Cardiac fibroblast (primary cell): Measurements from ENCODE around the gene USH2A.

ENCODE experiments used
- DNase-seq, 2 donors: peaks; one replicate each; pipeline versions ENCODE4 v3.0.0 to v3.0.0-alpha.2; 2010; ENCODE audit warnings: low read depth in 2 of 2
- H3K4me3 ChIP-seq, 2 donors: replicated peaks in 1 of 2; 1 replicate in 1 of 2; 2 replicates in 1 of 2; pipeline ENCODE4 v1.5.1; 2011; ENCODE audit warnings: low read depth in 2 of 2, low read length in 2 of 2, mild to moderate bottlenecking in 2 of 2, moderate library complexity in 1 of 2
- TF ChIP-seq, protein P1 (sequence below): IDR thresholded peaks from one replicate; pipeline ENCODE4 v1.5.1; 2011; ENCODE audit warnings: low read depth, mild to moderate bottlenecking, low read length, inconsistent platforms

Gene USH2A

DNA sequence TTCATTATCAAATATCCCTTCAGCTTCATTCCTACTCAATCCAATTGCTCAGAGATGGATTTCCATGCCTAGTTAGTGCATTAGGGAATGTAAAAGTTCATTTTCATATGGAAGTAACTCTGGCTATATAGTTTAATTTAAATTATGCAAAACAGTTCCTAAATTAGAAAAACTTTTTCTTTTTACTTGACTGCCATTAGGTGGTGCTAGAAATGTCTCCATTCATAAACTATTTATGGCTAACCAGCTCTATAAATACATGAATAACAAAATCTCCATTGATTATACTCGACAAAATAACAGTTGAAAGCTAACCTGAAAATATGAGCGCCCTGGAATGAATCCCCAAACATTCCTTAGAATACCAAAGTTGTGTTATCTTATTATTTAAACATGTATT is 311.4 kb downstream of the USH2A start:
- peak; percentile 1 for DNase-seq
- TF ChIP-seq, protein P1, sequence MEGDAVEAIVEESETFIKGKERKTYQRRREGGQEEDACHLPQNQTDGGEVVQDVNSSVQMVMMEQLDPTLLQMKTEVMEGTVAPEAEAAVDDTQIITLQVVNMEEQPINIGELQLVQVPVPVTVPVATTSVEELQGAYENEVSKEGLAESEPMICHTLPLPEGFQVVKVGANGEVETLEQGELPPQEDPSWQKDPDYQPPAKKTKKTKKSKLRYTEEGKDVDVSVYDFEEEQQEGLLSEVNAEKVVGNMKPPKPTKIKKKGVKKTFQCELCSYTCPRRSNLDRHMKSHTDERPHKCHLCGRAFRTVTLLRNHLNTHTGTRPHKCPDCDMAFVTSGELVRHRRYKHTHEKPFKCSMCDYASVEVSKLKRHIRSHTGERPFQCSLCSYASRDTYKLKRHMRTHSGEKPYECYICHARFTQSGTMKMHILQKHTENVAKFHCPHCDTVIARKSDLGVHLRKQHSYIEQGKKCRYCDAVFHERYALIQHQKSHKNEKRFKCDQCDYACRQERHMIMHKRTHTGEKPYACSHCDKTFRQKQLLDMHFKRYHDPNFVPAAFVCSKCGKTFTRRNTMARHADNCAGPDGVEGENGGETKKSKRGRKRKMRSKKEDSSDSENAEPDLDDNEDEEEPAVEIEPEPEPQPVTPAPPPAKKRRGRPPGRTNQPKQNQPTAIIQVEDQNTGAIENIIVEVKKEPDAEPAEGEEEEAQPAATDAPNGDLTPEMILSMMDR: no peak
- H3K4me3 ChIP-seq: no peak overlapping the region

DNA sequence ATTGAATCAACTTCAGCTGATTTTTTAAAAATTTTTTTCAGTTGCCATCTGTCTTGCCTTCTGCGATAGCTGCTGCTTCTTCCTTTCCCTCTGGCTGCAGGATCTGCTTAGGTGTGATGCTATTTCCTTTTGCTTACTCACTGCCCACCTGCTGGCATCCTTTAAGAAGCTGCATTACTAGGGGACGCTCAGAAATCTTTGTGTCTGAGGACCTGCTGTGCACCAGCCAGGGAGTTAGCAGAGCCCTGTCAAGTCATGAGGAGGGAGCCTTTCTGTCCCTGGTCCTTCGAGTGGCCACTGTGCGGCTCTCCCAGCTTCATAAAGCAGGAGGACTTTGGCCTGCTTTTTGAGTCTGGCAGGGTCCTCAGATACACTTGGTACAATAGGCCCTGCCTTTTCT is 327.8 kb downstream of the USH2A start:
- H3K4me3 ChIP-seq: no peak overlapping the region
- TF ChIP-seq, protein P1: no peak
- DNase-seq: no peak

DNA sequence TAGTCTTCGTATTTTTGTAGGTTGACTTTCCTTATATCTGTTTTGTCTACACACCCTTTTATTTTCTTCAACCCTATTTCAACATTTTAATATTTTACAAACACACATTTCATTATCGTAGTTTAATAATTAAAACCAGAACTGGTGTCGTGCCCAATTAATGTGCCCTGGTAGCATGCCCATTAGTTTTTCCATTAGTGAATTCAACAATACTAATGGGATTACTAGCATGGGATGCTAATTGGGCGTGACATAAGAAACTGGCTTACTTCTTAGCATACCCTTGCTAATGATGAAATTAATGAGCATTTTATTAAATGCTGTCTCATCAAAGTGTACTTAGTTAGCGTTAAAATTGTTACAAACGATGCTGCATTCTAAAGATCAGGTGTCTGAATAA is 332.7 kb downstream of the USH2A start:
- H3K4me3 ChIP-seq: no peak overlapping the region
- DNase-seq: no peak
- TF ChIP-seq, protein P1: no peak

DNA sequence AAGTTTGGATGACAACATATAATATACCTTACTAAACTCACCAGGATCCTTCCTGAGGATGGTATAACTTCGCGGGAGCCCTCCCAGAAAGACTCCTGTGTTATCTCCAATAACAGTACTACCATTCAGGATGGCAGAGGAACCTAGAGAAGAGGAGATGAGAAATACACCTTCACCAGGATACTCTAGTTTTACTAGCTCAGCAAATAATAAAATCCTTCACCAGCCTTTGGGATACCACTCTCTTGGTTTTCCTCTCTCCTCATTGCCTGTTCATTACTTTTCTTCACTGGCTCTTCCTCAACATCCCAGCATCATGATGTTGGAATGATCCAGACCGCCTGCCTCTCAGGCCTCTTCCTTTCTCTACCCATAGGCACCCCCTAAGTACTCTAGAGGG is 336.6 kb downstream of the USH2A start:
- no peak for DNase-seq
- TF ChIP-seq, protein P1: no peak
- no peak overlapping the region for H3K4me3 ChIP-seq

DNA sequence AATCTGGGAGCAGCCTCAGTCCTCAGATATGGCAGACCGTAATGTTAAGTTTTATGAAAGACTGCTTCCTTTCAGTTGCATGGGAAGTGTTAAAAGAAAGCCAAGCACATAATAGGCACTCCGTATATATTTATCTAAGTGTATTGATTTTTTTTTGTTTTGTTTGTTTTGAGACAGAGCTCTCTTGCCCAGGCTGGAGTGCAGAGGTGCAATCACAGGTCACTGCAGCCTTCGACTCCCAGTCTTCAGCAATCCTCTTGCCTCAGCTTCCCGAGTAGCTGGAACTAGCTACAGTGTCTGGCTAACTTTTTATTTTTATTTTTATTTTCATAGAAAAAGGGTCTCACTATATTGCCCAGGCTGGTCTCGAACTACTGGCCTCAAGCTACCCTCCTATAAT is 341.8 kb downstream of the USH2A start:
- TF ChIP-seq, protein P1: no peak
- no peak overlapping the region for H3K4me3 ChIP-seq
- no peak for DNase-seq

DNA sequence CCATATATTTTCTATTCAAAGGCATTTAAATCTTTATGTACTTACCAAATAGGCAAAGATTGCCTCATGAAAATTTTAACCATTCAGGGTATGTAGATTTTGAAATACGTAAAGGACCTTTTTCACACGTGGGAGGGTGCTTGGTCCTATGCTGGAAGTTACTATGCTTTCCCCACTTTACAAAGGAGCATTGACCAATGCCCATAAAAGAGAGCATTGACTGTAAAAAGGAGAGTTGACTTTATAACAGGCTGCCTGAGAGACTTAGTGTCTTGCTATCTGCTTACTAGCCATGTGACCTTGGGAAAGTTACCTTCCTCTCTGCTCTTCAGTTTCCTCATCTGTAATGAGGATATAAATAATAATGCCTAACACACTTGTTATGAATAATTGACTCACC is 346.5 kb downstream of the USH2A start:
- no peak for DNase-seq
- TF ChIP-seq, protein P1: no peak
- H3K4me3 ChIP-seq: no peak overlapping the region

DNA sequence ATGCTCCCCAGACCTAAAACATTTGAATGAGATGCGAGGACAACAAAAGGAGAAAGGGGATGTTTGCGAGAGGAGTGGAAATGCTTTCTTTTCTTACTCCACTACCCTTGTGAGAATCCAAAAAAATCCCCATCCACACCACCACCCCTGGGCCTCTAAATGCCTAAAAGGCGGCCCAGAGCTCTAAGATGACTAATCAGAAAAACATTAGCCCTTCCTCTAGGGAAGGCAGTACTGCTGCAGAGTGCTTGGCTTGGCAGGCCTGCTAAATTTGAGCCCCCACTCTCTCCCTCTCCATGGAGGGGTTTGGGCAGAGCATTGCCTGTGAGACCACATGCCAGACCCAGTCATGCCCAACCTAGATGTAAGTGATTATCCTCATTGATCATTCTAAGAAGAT is 347.9 kb downstream of the USH2A start:
- TF ChIP-seq, protein P1: no peak
- no peak overlapping the region for H3K4me3 ChIP-seq
- peak; percentile 1 to 4 for DNase-seq
